Measurements from ENCODE around the gene CHKA.

CHKA gene

DNA sequence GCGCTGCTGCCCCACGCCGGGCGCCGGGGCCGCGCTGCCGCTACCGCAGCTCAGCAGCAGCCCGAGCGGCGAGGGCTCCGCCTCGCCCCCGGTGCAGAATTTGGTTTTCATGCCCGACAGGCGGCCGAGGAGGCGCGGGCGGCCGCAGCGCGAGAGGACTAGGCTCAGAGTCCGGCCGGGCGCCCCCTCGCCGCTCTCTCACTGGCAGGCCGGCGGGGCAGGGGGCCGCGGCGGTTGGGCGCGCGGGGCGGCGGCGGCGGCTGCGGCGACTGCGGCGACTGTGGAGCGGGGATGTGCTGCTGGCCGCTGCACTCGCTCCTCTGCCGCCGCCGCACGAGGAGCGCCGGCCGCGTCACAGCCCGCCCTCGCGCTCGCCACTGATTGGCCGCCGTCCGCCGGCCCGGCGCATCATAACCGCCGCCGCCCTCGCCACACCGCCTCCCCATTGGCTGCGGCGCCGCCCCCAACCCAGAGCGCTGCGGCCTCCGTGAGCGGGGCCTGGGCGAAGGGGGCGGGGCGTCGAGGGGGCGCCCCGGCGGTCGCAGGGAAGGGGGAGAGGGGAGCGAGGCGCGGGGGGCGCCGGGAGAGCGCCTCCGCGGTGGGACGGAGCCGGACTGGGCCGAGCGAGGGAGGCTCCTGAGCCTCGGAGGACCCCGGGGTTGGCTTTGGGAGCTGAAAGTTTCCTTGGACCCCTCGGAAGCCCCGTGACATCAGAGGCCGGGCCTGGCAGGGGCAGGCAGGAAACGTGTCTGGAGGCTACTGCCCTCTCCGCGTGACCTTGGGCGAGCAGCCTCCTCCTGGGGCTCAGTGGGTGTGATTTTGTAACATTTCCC lies at the start of gene CHKA:
TSS of gene CHKA (minus strand) at position 322 of the 833 bp plus-strand sequence. CDS start at position 111, 211 bp downstream.
- in situ Hi-C loops (cut with HindIII; ENCODE audit: low pct_ligation_motif_present, low pct_unique_long_range_greater_than_20kb, low sequenced_read_pairs) = no loop called here
- peak; percentile 89 for DNase-seq

DNA sequence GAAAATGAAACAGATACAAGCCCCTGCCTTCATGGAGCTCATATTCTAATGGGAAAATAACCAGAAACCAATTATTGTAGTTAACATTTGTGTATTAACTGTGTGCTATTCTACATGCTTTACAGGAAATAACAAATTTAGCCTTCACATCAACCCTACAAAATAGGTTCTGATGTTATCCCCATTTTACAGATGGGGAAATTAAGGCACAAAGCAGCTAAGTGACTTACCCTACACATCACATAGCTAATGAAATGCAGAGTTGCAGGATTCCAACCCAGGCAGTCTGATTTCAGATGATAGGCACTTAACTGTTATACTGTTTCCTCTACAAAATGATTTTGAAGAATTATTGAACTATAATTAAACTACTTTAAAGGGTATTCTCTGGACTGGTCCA lies 48.3 kb upstream of the CHKA start:
- in situ Hi-C loops (cut with HindIII; ENCODE audit: low pct_ligation_motif_present, low pct_unique_long_range_greater_than_20kb, low sequenced_read_pairs) = no loop called here
- no peak for DNase-seq

DNA sequence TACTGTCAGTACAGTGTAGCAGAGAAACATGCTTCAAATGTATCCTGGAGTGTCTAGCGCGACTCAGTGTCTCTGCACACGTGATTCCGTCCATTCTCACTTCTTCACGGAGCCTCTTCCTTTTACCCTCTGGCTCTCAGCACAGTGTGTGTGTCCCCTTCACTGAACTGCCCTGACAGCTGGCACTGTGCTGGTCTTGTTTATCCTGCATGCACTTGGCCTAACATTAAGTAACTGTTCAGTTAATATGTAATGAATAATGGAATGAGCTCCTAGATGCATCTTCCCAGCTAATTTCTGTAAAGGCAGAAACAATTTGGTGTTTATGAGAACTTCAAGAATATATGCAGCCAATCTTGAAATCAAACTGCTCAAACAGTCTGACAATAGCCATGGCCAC lies 47.5 kb upstream of the CHKA start:
- in situ Hi-C loops (cut with HindIII; ENCODE audit: low pct_ligation_motif_present, low pct_unique_long_range_greater_than_20kb, low sequenced_read_pairs) = no loop called here
- DNase-seq = peak; percentile 9

DNA sequence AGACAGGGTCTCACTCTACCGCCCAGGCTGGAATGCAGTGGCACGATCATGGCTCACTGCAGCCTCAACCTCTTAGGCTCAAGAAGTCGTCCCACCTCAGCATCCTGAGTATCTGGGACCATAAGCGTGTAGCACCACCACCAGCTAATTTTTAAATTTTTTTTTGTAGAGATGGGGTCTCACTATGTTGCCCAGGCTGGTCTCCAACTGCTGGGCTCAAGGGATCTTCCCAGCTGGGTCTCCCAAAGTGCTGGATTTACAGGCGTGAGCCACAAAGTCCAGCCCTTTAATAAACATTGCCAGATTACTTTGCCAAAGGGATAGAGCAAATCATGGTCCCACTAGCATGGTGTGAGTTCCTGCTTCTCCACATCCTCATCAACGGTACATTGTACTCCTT lies 46.3 kb upstream of the CHKA start:
- in situ Hi-C loops (cut with HindIII; ENCODE audit: low pct_ligation_motif_present, low pct_unique_long_range_greater_than_20kb, low sequenced_read_pairs) = no loop called here
- no peak for DNase-seq

DNA sequence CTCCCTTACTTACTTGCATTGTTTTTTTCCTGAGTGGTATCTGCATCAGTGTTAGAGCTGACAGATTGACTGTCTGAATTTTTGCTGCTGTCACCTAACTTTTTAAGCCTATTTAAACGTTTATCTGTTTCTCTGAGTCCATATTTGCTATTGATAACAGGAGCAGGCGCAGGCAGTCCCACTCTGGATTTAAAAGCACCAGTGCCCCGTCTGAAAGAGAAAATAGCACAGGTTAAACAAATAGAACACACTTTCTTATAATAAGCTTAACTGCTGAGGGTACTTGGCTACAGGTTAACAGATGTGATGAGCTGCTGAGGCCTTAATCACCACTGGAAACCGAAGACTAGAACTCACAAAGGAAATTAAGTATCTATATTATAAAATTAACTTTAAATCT lies 45.8 kb upstream of the CHKA start:
- no peak for DNase-seq
- in situ Hi-C loops (cut with HindIII; ENCODE audit: low pct_ligation_motif_present, low pct_unique_long_range_greater_than_20kb, low sequenced_read_pairs) = no loop called here

DNA sequence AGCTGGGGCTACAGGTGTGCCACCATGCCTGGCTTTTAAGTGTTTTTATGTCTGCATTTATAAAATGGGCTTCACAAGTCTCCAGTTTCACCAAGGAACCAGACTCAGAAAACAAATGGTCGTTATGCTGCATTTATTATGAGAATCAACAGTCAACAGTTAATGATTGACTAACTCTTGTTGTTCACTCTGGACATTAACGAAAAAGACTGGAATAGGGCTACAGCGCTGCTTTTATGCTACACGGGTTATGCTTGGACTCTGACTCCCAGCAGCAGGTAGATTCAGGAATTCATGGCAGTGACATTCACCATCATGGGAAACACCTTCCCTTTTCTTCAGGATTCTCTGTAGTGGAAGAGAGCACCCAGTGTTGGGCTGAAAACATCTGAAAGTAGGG lies 44.4 kb upstream of the CHKA start:
- in situ Hi-C loops (cut with HindIII; ENCODE audit: low pct_ligation_motif_present, low pct_unique_long_range_greater_than_20kb, low sequenced_read_pairs) = no loop called here
- DNase-seq = no peak

DNA sequence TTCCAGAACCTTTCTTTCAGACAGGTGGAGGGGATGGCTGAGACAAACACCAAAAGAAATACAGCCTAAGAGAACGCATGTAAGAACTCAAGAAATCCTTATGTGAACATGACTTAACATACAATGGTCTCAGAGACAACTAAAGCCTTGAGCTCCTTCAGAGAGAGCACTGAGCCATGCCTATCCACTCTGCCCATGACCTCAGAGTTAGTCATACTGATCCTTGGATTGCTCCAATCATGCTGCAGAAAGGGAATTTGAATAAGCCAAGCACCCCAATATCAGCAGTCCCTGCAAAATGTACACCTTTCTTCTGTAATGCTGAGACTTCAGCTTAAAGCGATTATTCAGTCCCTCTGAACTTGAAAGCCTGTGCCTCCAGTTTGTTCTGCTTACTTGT lies 43.2 kb upstream of the CHKA start:
- peak; percentile 51 for DNase-seq
- in situ Hi-C loops (cut with HindIII; ENCODE audit: low pct_ligation_motif_present, low pct_unique_long_range_greater_than_20kb, low sequenced_read_pairs) = no loop called here

DNA sequence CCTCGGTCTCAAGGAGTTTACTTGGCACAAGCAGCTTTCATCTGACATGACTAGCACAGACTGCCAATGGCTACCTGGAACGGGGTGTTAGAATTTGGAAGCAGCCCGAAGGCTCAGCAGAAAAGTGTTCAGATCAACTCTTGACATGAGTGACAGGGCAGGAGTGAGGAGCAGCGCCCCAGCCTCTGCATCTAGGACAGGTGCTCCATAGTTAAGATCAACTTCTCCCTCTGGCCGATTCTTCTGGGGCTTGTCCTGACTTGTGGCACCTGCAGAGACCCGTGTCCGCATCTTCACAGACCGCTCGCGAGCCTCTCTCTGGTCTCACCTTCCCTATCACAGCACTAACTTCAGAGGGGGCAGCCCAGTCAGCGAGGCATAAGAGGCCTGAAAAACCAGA lies 42.5 kb upstream of the CHKA start:
- in situ Hi-C loops (cut with HindIII; ENCODE audit: low pct_ligation_motif_present, low pct_unique_long_range_greater_than_20kb, low sequenced_read_pairs) = no loop called here
- DNase-seq = no peak

DNA sequence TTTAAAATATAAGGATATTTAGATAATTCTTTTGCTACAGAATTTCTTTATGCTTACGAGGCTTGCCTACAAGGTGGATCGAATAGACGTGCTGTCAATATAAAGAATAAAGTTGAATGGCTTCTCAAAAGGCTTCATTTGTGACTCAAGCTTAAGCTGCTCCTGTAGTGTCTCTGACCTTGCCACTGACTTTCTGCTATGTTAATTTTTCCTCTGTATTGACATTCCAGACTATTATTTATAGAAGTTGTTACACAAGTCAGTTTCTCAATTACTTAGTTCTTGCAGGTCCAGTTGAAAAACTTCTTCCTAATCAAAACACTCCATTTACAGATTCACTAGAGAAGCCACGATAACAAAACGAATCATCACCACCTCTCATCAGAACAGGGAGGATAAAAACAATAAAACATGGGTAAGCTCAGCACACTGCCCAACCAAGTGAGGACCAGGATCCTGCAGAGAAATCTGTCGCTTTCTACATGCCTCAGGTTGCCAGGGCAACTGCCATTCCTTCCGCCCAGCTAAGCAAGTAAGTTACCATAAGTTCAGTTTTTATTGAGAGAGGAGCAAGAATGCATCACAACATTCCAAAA lies 39.0 kb upstream of the CHKA start:
- DNase-seq = no peak
- in situ Hi-C loops (cut with HindIII; ENCODE audit: low pct_ligation_motif_present, low pct_unique_long_range_greater_than_20kb, low sequenced_read_pairs) = no loop called here

DNA sequence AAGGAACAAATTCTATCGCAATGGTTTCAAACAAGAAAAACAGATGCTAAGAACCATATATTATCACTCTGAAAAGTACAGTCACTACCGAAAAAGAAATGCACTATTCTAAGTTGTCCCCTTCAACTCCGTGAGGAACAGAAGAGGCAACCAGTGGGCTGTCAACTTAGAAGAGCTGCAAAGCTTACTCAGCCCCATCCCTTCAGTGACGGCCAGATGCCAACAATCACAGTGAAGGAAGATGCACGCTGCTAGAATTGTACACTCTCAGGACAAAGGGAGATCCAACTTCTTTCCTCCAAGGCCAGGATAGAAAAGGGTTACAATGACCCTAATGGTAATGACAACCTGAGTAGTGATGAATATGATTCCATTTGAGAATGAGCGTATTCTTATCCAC lies 38.5 kb upstream of the CHKA start:
- in situ Hi-C loops (cut with HindIII; ENCODE audit: low pct_ligation_motif_present, low pct_unique_long_range_greater_than_20kb, low sequenced_read_pairs) = no loop called here
- DNase-seq = no peak

DNA sequence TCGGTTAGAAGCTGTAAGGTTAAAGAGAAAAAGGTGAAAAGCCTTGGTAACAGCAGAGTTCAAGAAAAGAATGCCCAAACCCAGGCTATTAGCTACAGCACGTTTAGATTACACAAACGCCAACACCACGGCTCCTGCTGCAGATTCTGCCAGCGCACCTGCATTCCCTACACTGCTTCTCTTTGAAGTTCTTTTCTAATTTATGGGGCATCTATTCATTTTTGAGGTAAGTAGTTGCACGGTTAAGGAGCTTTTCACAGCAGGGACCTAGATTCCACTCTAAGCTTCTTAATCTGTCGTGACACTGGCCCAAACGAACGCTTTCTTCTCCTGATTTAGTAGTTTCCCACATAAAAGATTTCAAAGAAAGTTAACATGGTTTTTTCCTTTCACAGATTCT lies 38.0 kb upstream of the CHKA start:
- in situ Hi-C loops (cut with HindIII; ENCODE audit: low pct_ligation_motif_present, low pct_unique_long_range_greater_than_20kb, low sequenced_read_pairs) = no loop called here
- no peak for DNase-seq

DNA sequence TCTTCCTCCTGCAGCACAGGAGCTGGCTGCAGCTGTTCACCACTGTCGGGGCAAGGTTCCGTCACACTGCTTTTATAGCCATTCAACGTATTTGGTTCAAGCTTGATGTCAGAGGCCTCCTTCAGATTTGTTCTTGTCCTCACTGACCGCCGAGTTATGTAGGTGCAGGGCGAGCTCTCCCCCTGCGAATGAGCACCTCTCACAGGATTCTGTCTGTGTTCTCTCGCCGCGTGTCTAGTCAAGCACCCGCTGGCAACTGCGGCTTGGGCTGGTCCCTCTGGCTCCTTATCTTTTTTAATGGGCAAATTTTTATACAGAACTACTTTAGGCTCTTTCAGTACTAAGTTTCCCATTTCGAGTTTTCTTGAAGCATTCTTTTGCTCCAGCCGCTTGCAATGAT lies 37.4 kb upstream of the CHKA start:
- DNase-seq = no peak
- in situ Hi-C loops (cut with HindIII; ENCODE audit: low pct_ligation_motif_present, low pct_unique_long_range_greater_than_20kb, low sequenced_read_pairs) = no loop called here

DNA sequence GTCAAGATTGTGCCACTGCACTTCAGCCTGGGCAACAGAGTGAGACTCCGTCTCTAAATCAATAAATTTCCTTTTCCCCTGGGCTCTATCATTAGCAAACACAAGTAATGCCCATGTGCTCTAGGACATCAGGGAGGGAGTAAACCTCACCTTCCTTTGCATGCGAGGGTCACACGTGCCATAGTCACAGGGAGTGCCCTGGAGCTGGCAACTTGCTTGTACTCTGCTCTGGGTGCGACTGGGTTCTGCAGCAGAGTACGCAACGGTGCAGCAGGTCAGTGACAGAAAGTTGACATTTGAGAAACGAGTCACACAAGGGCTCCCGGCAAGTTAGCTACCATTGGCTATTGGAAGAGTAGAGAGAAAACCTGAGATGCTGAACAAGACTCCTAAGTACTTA lies 32.6 kb upstream of the CHKA start:
- DNase-seq = no peak
- in situ Hi-C loops (cut with HindIII; ENCODE audit: low pct_ligation_motif_present, low pct_unique_long_range_greater_than_20kb, low sequenced_read_pairs) = no loop called here

DNA sequence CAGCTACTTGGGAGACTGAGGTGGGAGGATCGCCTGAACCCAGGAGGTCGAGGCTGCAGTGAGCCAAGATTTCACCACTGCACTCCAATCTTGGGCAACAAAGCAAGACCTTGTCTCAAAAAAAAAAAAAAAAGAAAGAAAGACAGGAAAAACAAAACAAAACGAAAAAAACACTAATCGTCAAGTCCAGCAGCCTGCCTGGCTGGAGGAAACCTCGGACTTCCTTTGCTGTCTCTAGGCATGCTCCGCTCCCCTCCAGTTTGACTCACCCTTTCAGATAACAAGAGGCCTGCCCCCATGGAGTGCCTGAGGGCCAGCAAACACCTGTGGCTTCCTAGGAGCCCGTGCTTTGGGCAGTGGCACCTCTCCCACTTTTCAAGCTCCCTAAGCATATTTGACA lies 28.8 kb upstream of the CHKA start:
- no peak for DNase-seq
- in situ Hi-C loops (cut with HindIII; ENCODE audit: low pct_ligation_motif_present, low pct_unique_long_range_greater_than_20kb, low sequenced_read_pairs) = no loop called here

DNA sequence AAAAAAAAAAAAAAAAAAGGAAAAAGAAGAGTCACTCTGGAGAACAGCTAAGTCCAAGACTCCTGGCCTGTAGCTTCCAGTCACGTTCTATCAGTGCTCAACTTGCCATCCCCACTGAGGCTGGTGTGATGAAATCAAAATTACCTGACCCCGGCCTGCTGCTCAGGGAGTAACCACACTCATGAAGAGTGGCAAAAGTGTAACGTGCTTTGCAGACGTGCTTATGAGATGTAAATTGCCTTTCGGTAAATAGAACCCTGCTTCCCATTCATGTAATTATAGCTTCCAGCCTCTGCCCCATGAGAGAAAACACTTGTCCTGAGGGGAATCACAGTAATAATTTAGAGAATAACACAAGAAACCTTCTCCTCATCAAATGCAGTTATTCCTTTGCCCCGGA lies 28.2 kb upstream of the CHKA start:
- DNase-seq = no peak
- in situ Hi-C loops (cut with HindIII; ENCODE audit: low pct_ligation_motif_present, low pct_unique_long_range_greater_than_20kb, low sequenced_read_pairs) = no loop called here

DNA sequence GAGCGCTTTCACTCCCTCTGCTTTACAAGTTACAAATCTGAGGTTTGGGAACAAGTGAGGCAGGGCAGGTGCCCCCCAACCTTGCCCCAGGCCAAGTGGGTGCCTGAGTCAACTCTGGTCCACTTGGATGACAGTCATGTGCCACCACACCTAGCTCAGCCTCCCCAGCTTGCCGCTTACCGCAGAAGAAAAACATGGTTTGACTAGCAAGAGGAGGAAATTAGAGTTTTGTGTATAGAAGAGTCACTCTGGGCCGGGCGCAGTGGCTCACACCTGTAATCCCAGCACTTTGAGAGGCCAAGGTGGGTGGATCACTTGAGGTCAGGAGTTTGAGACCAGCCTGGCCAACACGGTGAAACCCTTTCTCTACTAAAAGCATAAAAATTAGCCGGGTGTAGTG lies 27.7 kb upstream of the CHKA start:
- DNase-seq = no peak
- in situ Hi-C loops (cut with HindIII; ENCODE audit: low pct_ligation_motif_present, low pct_unique_long_range_greater_than_20kb, low sequenced_read_pairs) = no loop called here

DNA sequence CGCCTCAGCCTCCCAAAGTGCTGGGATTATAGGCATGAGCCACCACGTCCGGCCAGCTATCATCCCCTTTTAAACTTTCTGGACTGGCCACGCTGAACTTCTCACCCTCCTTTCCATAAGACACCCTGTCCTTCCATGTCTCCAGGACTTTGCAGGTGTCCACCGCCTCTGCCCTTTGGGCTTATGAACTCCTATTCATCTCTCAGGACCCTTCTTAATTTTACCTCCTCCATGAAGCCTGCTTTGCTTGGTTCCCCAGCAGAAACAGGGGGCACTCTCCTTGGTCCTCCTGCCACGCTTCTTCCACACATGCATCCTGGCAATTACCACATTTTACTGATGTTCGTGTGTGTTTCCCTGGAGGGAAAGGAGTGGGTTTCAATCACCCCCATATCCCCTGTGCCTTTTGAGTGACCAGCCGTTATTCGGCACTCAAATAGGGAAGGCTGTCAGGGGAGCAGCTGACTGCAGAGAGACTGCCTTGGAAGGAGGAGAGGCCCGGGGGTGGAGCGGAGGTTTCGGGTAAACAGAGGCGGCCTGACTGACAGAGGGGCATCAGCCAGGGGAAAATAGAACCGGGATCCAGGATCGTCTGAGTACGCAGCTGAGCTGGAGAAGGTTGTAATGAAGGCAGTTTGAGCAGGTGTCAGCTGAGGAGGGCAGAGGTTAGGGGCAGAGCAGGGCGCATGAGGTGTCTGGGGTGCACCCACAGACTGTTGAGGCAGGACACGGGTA lies 27.1 kb upstream of the CHKA start:
- no peak for DNase-seq
- in situ Hi-C loops (cut with HindIII; ENCODE audit: low pct_ligation_motif_present, low pct_unique_long_range_greater_than_20kb, low sequenced_read_pairs) = no loop called here

DNA sequence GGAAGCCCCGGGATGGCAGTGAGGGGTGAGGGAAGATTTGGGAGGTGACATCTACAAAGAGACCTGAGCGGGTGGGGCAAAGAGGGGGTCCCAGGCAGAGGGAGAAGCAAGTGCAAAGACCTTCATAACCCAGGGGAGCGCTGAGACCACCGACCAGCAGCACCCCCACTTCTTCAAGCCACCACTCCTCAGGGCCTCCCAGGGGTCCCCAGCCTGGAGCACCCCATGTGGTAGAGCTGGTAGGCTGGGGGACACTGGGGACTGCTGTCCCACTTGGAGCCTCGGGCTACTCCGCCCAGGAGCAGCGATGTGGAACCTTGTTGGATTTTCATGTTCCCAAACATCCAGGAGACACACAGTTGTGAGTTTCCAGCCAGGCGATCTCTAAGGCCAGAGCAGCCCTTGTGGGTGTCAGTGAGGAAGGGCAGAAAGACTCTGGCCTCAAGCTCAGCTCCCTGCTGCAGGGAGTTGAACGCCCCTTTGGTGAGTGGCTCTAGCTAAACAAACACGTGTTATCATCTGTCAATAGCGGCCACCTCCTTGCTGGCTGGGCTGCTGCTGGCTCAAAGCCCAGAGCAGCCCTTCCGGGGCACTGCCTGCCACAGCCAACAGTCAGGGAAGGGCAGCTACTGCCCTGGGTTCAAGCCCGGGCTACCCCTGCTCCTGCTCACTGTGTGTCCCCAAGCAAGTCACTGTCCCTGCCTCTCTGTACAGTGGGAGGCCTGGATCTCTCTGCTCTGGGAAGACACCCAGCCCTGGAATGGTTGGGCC lies 25.7 kb upstream of the CHKA start:
- in situ Hi-C loops (cut with HindIII; ENCODE audit: low pct_ligation_motif_present, low pct_unique_long_range_greater_than_20kb, low sequenced_read_pairs) = no loop called here
- peak; percentile 20 for DNase-seq

DNA sequence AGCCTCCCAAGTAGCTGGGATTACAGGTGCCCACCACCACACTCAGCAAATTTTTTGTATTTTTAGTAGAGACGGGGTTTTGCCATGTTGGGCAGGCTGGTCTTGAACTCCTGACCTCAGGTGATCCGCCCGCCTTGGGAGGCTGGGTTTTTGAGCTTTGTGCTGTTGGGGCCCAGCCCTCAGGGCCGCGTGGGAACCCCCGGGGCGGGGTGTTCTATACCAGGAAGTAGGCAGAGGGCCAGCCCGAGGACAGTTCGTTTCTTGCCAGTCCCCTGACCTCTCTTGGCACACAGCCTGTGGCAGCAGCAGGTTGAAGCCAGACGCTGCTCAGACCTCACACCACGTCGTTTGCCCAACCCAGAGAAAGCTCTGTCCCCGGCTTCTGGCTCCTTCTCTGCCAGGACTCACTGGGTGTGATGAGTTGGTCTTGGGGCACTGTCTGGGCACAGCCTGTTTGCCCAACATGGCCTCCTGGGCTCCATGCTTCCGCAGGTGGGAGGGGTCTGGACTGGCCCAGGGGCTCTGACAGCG lies 24.9 kb upstream of the CHKA start:
- in situ Hi-C loops (cut with HindIII; ENCODE audit: low pct_ligation_motif_present, low pct_unique_long_range_greater_than_20kb, low sequenced_read_pairs) = no loop called here
- no peak for DNase-seq

Measured in ACHN (cell line).